ENCODE results near the gene PPIF. TPM values are rescaled to one million over a fixed set of nuclear protein-coding genes. Genes with fewer than 3 reads are reported as not detected.

The PPIF gene
- polyA plus RNA-seq, 1 donor (not counting 4 experiments of a cell fraction or from before 2014, with no cell fraction given) = 71.3 TPM

GRCh38 chr10:79356104-79356503, 8.8 kb downstream of the PPIF start:
- H3K27me3 ChIP-seq (ENCODE audit: control insufficient read depth, extremely low read depth, insufficient read depth, low read length) = no peaks in the 10 kb centered on the region
- no peak overlapping the region for H2AFZ ChIP-seq (ENCODE audit: control insufficient read depth, low read length)
- dilution Hi-C loops (cut with MboI; ENCODE audit: extremely low pct_ligation_motif_present, low sequenced_read_pairs) = no loop called here
- no peak overlapping the region for H3K9ac ChIP-seq (ENCODE audit: control insufficient read depth, extremely low read depth, insufficient read depth, low read length)
- FAIRE-seq (no peak), DNase-seq (ENCODE audit: low read depth, low spot score) (no peak)
- H3K4me2 ChIP-seq (ENCODE audit: control insufficient read depth, extremely low read depth, insufficient read depth, low read depth, low read length) = no peak overlapping the region
- H3K9me3 ChIP-seq (ENCODE audit: control insufficient read depth, low read depth, low read length) = no peaks in the 10 kb centered on the region
- H3K79me2 ChIP-seq (ENCODE audit: control insufficient read depth, insufficient read depth, low read length) = peaks cover 13% of the 10 kb centered on the region
- no peak for TF ChIP-seq CTCF (optimal IDR thresholded peaks at IDR 0.05 in 1 of 3, IDR thresholded peaks at IDR 0.05 in 1 of 3, conservative IDR thresholded peaks at IDR 0.05 in 1 of 3; ENCODE audit: extremely low read depth in 1 of 3, insufficient read depth in 2 of 3, low read length in 3 of 3)
- TF ChIP-seq EZH2 (IDR thresholded peaks at IDR 0.05; ENCODE audit: low read length) = no peak
- H3K27ac ChIP-seq (ENCODE audit: control insufficient read depth, insufficient read depth, low read length) = no peak overlapping the region
- no peaks in the 10 kb centered on the region for H3K4me1 ChIP-seq (ENCODE audit: control insufficient read depth, extremely low read depth, insufficient read depth, low read length)
- H3K4me3 ChIP-seq (ENCODE audit: control insufficient read depth in 2 of 3, extremely low read depth in 1 of 3, insufficient read depth in 2 of 3, low read depth in 1 of 3, low read length in 3 of 3) = no peak overlapping the region
- H3K9me1 ChIP-seq (ENCODE audit: control insufficient read depth, extremely low read depth, insufficient read depth, low read length) = peaks cover 3% of the 10 kb centered on the region
- H3K36me3 ChIP-seq (ENCODE audit: control insufficient read depth in 2 of 2, extremely low read depth in 1 of 2, insufficient read depth in 2 of 2, low read length in 2 of 2) = peaks cover 30 to 40% of the 10 kb centered on the region in 2 experiments
- peaks cover 18% of the 10 kb centered on the region for H4K20me1 ChIP-seq (ENCODE audit: control insufficient read depth, extremely low read depth, insufficient read depth, low read length)

GRCh38 chr10:79357180-79357579, 9.9 kb downstream of the PPIF start:
- Histone ChIP-seq H3K79me2 (ENCODE audit: control insufficient read depth, insufficient read depth, low read length) (peaks cover 8% of the 10 kb centered on the region), H3K27me3 (ENCODE audit: control insufficient read depth, extremely low read depth, insufficient read depth, low read length) (no peaks in the 10 kb centered on the region), H3K36me3 (ENCODE audit: control insufficient read depth in 2 of 2, extremely low read depth in 1 of 2, insufficient read depth in 2 of 2, low read length in 2 of 2) (peaks cover 22 to 31% of the 10 kb centered on the region in 2 experiments), H3K4me3 (ENCODE audit: control insufficient read depth in 2 of 3, extremely low read depth in 1 of 3, insufficient read depth in 2 of 3, low read depth in 1 of 3, low read length in 3 of 3) (no peak overlapping the region), H4K20me1 (ENCODE audit: control insufficient read depth, extremely low read depth, insufficient read depth, low read length) (peaks cover 14% of the 10 kb centered on the region), H3K27ac (ENCODE audit: control insufficient read depth, insufficient read depth, low read length) (no peak overlapping the region), H3K4me1 (ENCODE audit: control insufficient read depth, extremely low read depth, insufficient read depth, low read length) (no peaks in the 10 kb centered on the region), H3K4me2 (ENCODE audit: control insufficient read depth, extremely low read depth, insufficient read depth, low read depth, low read length) (no peak overlapping the region), H2AFZ (ENCODE audit: control insufficient read depth, low read length) (no peak overlapping the region), H3K9ac (ENCODE audit: control insufficient read depth, extremely low read depth, insufficient read depth, low read length) (no peak overlapping the region), H3K9me3 (ENCODE audit: control insufficient read depth, low read depth, low read length) (no peaks in the 10 kb centered on the region), H3K9me1 (ENCODE audit: control insufficient read depth, extremely low read depth, insufficient read depth, low read length) (peaks cover 3% of the 10 kb centered on the region)
- dilution Hi-C loops (cut with MboI; ENCODE audit: extremely low pct_ligation_motif_present, low sequenced_read_pairs) = no loop called here
- no peak for TF ChIP-seq EZH2 (IDR thresholded peaks at IDR 0.05; ENCODE audit: low read length)
- TF ChIP-seq CTCF (optimal IDR thresholded peaks at IDR 0.05 in 1 of 3, IDR thresholded peaks at IDR 0.05 in 1 of 3, conservative IDR thresholded peaks at IDR 0.05 in 1 of 3; ENCODE audit: extremely low read depth in 1 of 3, insufficient read depth in 2 of 3, low read length in 3 of 3) = no peak
- DNase-seq (ENCODE audit: low read depth, low spot score) (no peak), FAIRE-seq (no peak)

All from keratinocyte (primary cell).